Panc1 (cell line): ENCODE measurements around the gene NAT10. TPM values are rescaled to one million over a fixed set of nuclear protein-coding genes. Genes with fewer than 3 reads are reported as not detected.
A peak's percentile ranks its signal among the peaks of the same experiment; 100 is the strongest.
"Not testable (repeated sequence)": the region's sequence is repeated elsewhere in the genome, so short reads cannot be mapped to it uniquely, and the experiment has no call there.

Experiments
- ATAC-seq: fragments of 200-7000 bp; cut with Tn5 transposase; 2 replicates; pipeline ENCODE4 v1.9.1; 2020; ENCODE audit warnings: mild to moderate bottlenecking, moderate library complexity
- BruUV-seq: library from RNA; stranded (reverse); fragments of 400-500 nt; replicated peaks from 2 replicates; lab custom pipeline; 2021; lab: Mats Ljungman, UMichigan
- CTCF ChIA-PET: fragments of 300-600 bp; sonication (Branson Sonifier 250); formaldehyde crosslinking; loops from one replicate; lab custom pipeline; 2022; ENCODE audit warnings: antibody characterized with exemption; lab: Charles Lee
- POLR2A ChIA-PET: fragments of 300-600 bp; sonication (Branson Sonifier 250); formaldehyde crosslinking; loops from one replicate; lab custom pipeline; 2022; ENCODE audit warnings: antibody characterized with exemption; lab: Charles Lee
- DNase-seq: peaks from one replicate; pipeline ENCODE4 v3.0.0-alpha.2; 2010; ENCODE audit warnings: low read depth, low spot score
- H3K27ac ChIP-seq: 2 replicates; pipeline ENCODE4 v1.5.1; 2011; ENCODE audit warnings: mild to moderate bottlenecking, low read length, inconsistent platforms
- H3K27me3 ChIP-seq: fragments of 200-500 bp; sonication (Bioruptor generic); 2 replicates; pipeline ENCODE4 v1.6.0; 2014; ENCODE audit warnings: low read length, inconsistent platforms; ENCODE audit not compliant: control insufficient read depth, insufficient read depth
- H3K36me3 ChIP-seq: fragments of 200-500 bp; sonication (Bioruptor generic); 2 replicates; pipeline ENCODE4 v1.5.1; 2014; ENCODE audit warnings: inconsistent platforms, mild to moderate bottlenecking, low read length, moderate library complexity; ENCODE audit not compliant: control insufficient read depth, insufficient read depth
- H3K4me1 ChIP-seq: 2 replicates; pipeline ENCODE4 v1.5.1; 2011; ENCODE audit warnings: inconsistent platforms, mild to moderate bottlenecking, low read length, moderate library complexity; ENCODE audit not compliant: control insufficient read depth, insufficient read depth
- H3K4me3 ChIP-seq, 2 experiments: 2 replicates each; pipeline ENCODE4 v1.5.1; 2011 to 2012; ENCODE audit warnings: low read depth in 2 of 2, low read length in 2 of 2, mild to moderate bottlenecking in 2 of 2, inconsistent platforms in 1 of 2, moderate library complexity in 1 of 2
- H3K9me3 ChIP-seq: fragments of 200-500 bp; sonication (Bioruptor generic); 2 replicates; pipeline ENCODE4 v1.5.1; 2014; ENCODE audit warnings: low read depth, mild to moderate bottlenecking, inconsistent platforms, low read length, moderate library complexity; ENCODE audit not compliant: control insufficient read depth, insufficient read depth
- CTCF ChIP-seq: fragments of 450-650 bp; IDR thresholded peaks from 2 replicates; pipeline ENCODE4 v1.5.1; 2017; ENCODE audit warnings: mild to moderate bottlenecking
- POLR2AphosphoS5 ChIP-seq: IDR thresholded peaks from 2 replicates; pipeline ENCODE4 v1.6.1; 2012; ENCODE audit warnings: mild to moderate bottlenecking, low read depth, low read length, moderate library complexity
- REST ChIP-seq, 2 experiments: IDR thresholded peaks; 2 replicates each; pipeline ENCODE4 v1.6.1; 2011 to 2012; ENCODE audit warnings: low read depth in 2 of 2, control low read depth in 1 of 2, low read length in 1 of 2, mild to moderate bottlenecking in 1 of 2, moderate library complexity in 1 of 2; ENCODE audit not compliant: insufficient read depth in 1 of 2
- SIN3A ChIP-seq: IDR thresholded peaks from 2 replicates; pipeline ENCODE4 v1.6.1; 2012; ENCODE audit warnings: low read depth, mild to moderate bottlenecking, low read length, moderate library complexity, borderline replicate concordance; ENCODE audit not compliant: insufficient read depth
- TCF7L2 ChIP-seq: IDR thresholded peaks from 2 replicates; pipeline ENCODE4 v1.6.1; 2011; ENCODE audit warnings: mild to moderate bottlenecking, low read depth, low read length, inconsistent platforms
- in situ Hi-C: cut with HindIII; loops from 2 replicates; pipeline ENCODE4 v1.10.0; 2016; ENCODE audit warnings: low sequenced_read_pairs, low pct_unique_long_range_greater_than_20kb
- intact Hi-C: fragments of 100-400 bp; cut with micrococcal nuclease; formaldehyde crosslinking; loops from one replicate; pipeline ENCODE4 v1.10.0; 2022; ENCODE audit not compliant: unreplicated experiment
- total RNA-seq: library from RNA; stranded (reverse); gene quantifications from one replicate; pipeline ENCODE4 v1.2.1, GENCODE V29; 2021; ENCODE audit not compliant: unreplicated experiment

Gene NAT10
- total RNA-seq, 1 experiment from 2014 or later: 64.9 TPM

- H3K27ac ChIP-seq: no peak overlapping the region
- no peak for TF ChIP-seq SIN3A
- ATAC-seq: no peak; the same call in 1 of the 2 replicates
- intact Hi-C loops (no loop called here), in situ Hi-C loops (no loop called here)
- H3K36me3 ChIP-seq: peaks cover 17% of the 10 kb centered on the region
- POLR2A ChIA-PET: no interaction called here
- no peaks in the 10 kb centered on the region for H3K27me3 ChIP-seq
- CTCF ChIA-PET: no interaction called here
- H3K4me1 ChIP-seq: peaks cover 19% of the 10 kb centered on the region; the same call in 1 of the 2 replicates
- no peak for DNase-seq
- BruUV-seq: no TSS peak
- no peak overlapping the region for H3K4me3 ChIP-seq
- no peaks in the 10 kb centered on the region for H3K9me3 ChIP-seq
Measured at GRCh38 chr11:34065505-34066203, 39.8 kb upstream of the NAT10 start.

- in situ Hi-C loops, DNase-seq, H3K27me3 ChIP-seq, intact Hi-C loops, H3K27ac ChIP-seq, H3K9me3 ChIP-seq, POLR2A ChIA-PET, BruUV-seq, ATAC-seq, H3K4me3 ChIP-seq: not testable (repeated sequence)
- Histone ChIP-seq H3K36me3 (peaks cover 15% of the 10 kb centered on the region), H3K4me1 (peaks cover 19% of the 10 kb centered on the region; the same call in 1 of the 2 replicates)
- CTCF ChIA-PET: interaction anchor here (0.7 kb wide), 1 partner anchor 11 kb away, joined by 5 read pairs; no protein-coding TSS in a partner anchor
Measured at GRCh38 chr11:34066766-34067165, 38.7 kb upstream of the NAT10 start.

GRCh38 chr11:34067383-34068065 is 37.9 kb upstream of the NAT10 start:
- peaks cover 19% of the 10 kb centered on the region for H3K36me3 ChIP-seq
- in situ Hi-C loops (no loop called here), intact Hi-C loops (no loop called here)
- H3K27ac ChIP-seq: 0 out of 2 replicates have a peak overlapping the region, but pooled peaks have one; percentile 12
- H3K4me1 ChIP-seq: peaks cover 19% of the 10 kb centered on the region; the same call in 1 of the 2 replicates
- TSS peak; percentile 1 for BruUV-seq
- no peaks in the 10 kb centered on the region for H3K9me3 ChIP-seq
- no peak overlapping the region for H3K4me3 ChIP-seq
- no peaks in the 10 kb centered on the region for H3K27me3 ChIP-seq
- DNase-seq: no peak
- TF ChIP-seq TCF7L2 (no peak), SIN3A (no peak), POLR2AphosphoS5 (no peak), REST (IDR thresholded peaks at IDR 0.05; ENCODE audit: insufficient read depth in 1 of 2, low read depth in 2 of 2, low read length in 1 of 2) (no peak), CTCF (no peak)
- ATAC-seq: no peak
- ChIA-PET CTCF (no interaction called here), POLR2A (no interaction called here)
